Measurements from ENCODE around the gene LRBA.
A peak's percentile ranks its signal among the peaks of the same experiment; 100 is the strongest.

LRBA gene

GRCh38 chr4:150589157-150589556, 425.9 kb downstream of the LRBA start:
- H3K27ac Mint-ChIP-seq (ENCODE audit: low read depth), result no peak overlapping the region
- peaks cover 18% of the 10 kb centered on the region for H3K36me3 Mint-ChIP-seq (ENCODE audit: insufficient read depth)
- no peaks in the 10 kb centered on the region for H3K27me3 Mint-ChIP-seq
- DNase-seq (ENCODE audit: low spot score in 2 of 2) (no peak), ATAC-seq (replicated peaks; ENCODE audit: extremely low read depth, poor library complexity, severe bottlenecking) (no peak)
- no peak overlapping the region for H3K4me3 Mint-ChIP-seq
- no peaks in the 10 kb centered on the region for H3K9me3 Mint-ChIP-seq
- no peaks in the 10 kb centered on the region for H3K4me1 Mint-ChIP-seq

- no peaks in the 10 kb centered on the region for H3K27me3 Mint-ChIP-seq
- no peaks in the 10 kb centered on the region for H3K4me1 Mint-ChIP-seq
- H3K4me3 Mint-ChIP-seq, result no peak overlapping the region
- H3K9me3 Mint-ChIP-seq, result no peaks in the 10 kb centered on the region
- H3K27ac Mint-ChIP-seq (ENCODE audit: low read depth), result no peak overlapping the region
- peaks cover 21% of the 10 kb centered on the region for H3K36me3 Mint-ChIP-seq (ENCODE audit: insufficient read depth)
- ATAC-seq (replicated peaks; ENCODE audit: extremely low read depth, poor library complexity, severe bottlenecking) (no peak), DNase-seq (ENCODE audit: low spot score in 2 of 2) (no peak)
Measured at GRCh38 chr4:150588316-150588715, 426.8 kb downstream of the LRBA start.

- DNase-seq (ENCODE audit: low spot score in 2 of 2) (no peak), ATAC-seq (replicated peaks; ENCODE audit: extremely low read depth, poor library complexity, severe bottlenecking) (no peak)
- no peak overlapping the region for H3K4me3 Mint-ChIP-seq
- H3K27ac Mint-ChIP-seq (ENCODE audit: low read depth), result peak overlapping the region; percentile 47
- H3K9me3 Mint-ChIP-seq, result no peaks in the 10 kb centered on the region
- no peaks in the 10 kb centered on the region for H3K4me1 Mint-ChIP-seq
- H3K27me3 Mint-ChIP-seq, result no peaks in the 10 kb centered on the region
- H3K36me3 Mint-ChIP-seq (ENCODE audit: insufficient read depth), result peaks cover 20% of the 10 kb centered on the region
Measured at GRCh38 chr4:150586162-150586810, 428.8 kb downstream of the LRBA start.

- no peak for DNase-seq (ENCODE audit: low spot score in 2 of 2)
- Mint-ChIP-seq H3K27ac (ENCODE audit: low read depth) (peak overlapping the region; percentile 47), H3K4me1 (no peaks in the 10 kb centered on the region)
Measured at GRCh38 chr4:150585611-150586010, 429.5 kb downstream of the LRBA start.

GRCh38 chr4:150584111-150584915, 430.8 kb downstream of the LRBA start:
- Mint-ChIP-seq H3K4me1 (peaks cover 2% of the 10 kb centered on the region), H3K27ac (ENCODE audit: low read depth) (no peak overlapping the region), H3K36me3 (ENCODE audit: insufficient read depth) (peaks cover 16% of the 10 kb centered on the region), H3K27me3 (no peaks in the 10 kb centered on the region), H3K9me3 (no peaks in the 10 kb centered on the region), H3K4me3 (no peak overlapping the region)
- DNase-seq (ENCODE audit: low spot score in 2 of 2) (no peak), ATAC-seq (replicated peaks; ENCODE audit: extremely low read depth, poor library complexity, severe bottlenecking) (no peak)

More at GRCh38 chr4:150585611-150586010, 429.5 kb downstream of the LRBA start:
- no peak for ATAC-seq (replicated peaks; ENCODE audit: extremely low read depth, poor library complexity, severe bottlenecking)
- Mint-ChIP-seq H3K4me3 (no peak overlapping the region), H3K9me3 (no peaks in the 10 kb centered on the region), H3K36me3 (ENCODE audit: insufficient read depth) (peaks cover 18% of the 10 kb centered on the region), H3K27me3 (no peaks in the 10 kb centered on the region)

GRCh38 chr4:150583287-150584110, 431.6 kb downstream of the LRBA start:
- ATAC-seq (replicated peaks; ENCODE audit: extremely low read depth, poor library complexity, severe bottlenecking) (no peak), DNase-seq (ENCODE audit: low spot score in 2 of 2) (no peak)
- no peaks in the 10 kb centered on the region for H3K9me3 Mint-ChIP-seq
- H3K4me1 Mint-ChIP-seq, result peaks cover 7% of the 10 kb centered on the region
- H3K27me3 Mint-ChIP-seq, result no peaks in the 10 kb centered on the region
- H3K36me3 Mint-ChIP-seq (ENCODE audit: insufficient read depth), result peaks cover 14% of the 10 kb centered on the region
- H3K4me3 Mint-ChIP-seq, result no peak overlapping the region
- no peak overlapping the region for H3K27ac Mint-ChIP-seq (ENCODE audit: low read depth)

- Mint-ChIP-seq H3K4me1 (peaks cover 7% of the 10 kb centered on the region), H3K27me3 (no peaks in the 10 kb centered on the region), H3K36me3 (ENCODE audit: insufficient read depth) (peaks cover 11% of the 10 kb centered on the region), H3K27ac (ENCODE audit: low read depth) (no peak overlapping the region), H3K4me3 (no peak overlapping the region), H3K9me3 (no peaks in the 10 kb centered on the region)
- DNase-seq (ENCODE audit: low spot score in 2 of 2), result no peak
- ATAC-seq (replicated peaks; ENCODE audit: extremely low read depth, poor library complexity, severe bottlenecking), result no peak
Measured at GRCh38 chr4:150582873-150583286, 432.2 kb downstream of the LRBA start.

- Mint-ChIP-seq H3K27ac (ENCODE audit: low read depth) (no peak within 1 kb of the TSS), H3K36me3 (ENCODE audit: insufficient read depth) (peaks cover 8% of the 10 kb centered on the region), H3K27me3 (no peaks in the 10 kb centered on the region), H3K4me1 (peaks cover 7% of the 10 kb centered on the region), H3K9me3 (no peaks in the 10 kb centered on the region), H3K4me3 (no peak within 1 kb of the TSS)
- DNase-seq (ENCODE audit: low spot score in 2 of 2) (no peak), ATAC-seq (replicated peaks; ENCODE audit: extremely low read depth, poor library complexity, severe bottlenecking) (no peak)
Measured at GRCh38 chr4:150582146-150582872, 432.8 kb downstream of the LRBA start, which contains the start of gene MAB21L2. MAB21L2 (plus strand) TSS chr4:150582151; CDS start chr4:150583030, 879 bp downstream.

- H3K27ac Mint-ChIP-seq (ENCODE audit: low read depth), result no peak overlapping the region
- H3K36me3 Mint-ChIP-seq (ENCODE audit: insufficient read depth), result peaks cover 8% of the 10 kb centered on the region
- no peak overlapping the region for H3K4me3 Mint-ChIP-seq
- no peaks in the 10 kb centered on the region for H3K27me3 Mint-ChIP-seq
- H3K9me3 Mint-ChIP-seq, result no peaks in the 10 kb centered on the region
- H3K4me1 Mint-ChIP-seq, result peaks cover 7% of the 10 kb centered on the region
- DNase-seq (ENCODE audit: low spot score in 2 of 2), result no peak
- ATAC-seq (replicated peaks; ENCODE audit: extremely low read depth, poor library complexity, severe bottlenecking), result no peak
Measured at GRCh38 chr4:150581641-150582051, 433.4 kb downstream of the LRBA start.

- Mint-ChIP-seq H3K36me3 (ENCODE audit: insufficient read depth) (peaks cover 8% of the 10 kb centered on the region), H3K9me3 (no peaks in the 10 kb centered on the region), H3K27me3 (no peaks in the 10 kb centered on the region), H3K27ac (ENCODE audit: low read depth) (no peak overlapping the region), H3K4me1 (peaks cover 7% of the 10 kb centered on the region), H3K4me3 (no peak overlapping the region)
- ATAC-seq (replicated peaks; ENCODE audit: extremely low read depth, poor library complexity, severe bottlenecking) (no peak), DNase-seq (ENCODE audit: low spot score in 2 of 2) (no peak)
Measured at GRCh38 chr4:150581056-150581605, 434.0 kb downstream of the LRBA start.

- Mint-ChIP-seq H3K9me3 (no peaks in the 10 kb centered on the region), H3K36me3 (ENCODE audit: insufficient read depth) (peaks cover 6% of the 10 kb centered on the region), H3K27ac (ENCODE audit: low read depth) (no peak overlapping the region), H3K4me3 (no peak overlapping the region), H3K4me1 (peaks cover 8% of the 10 kb centered on the region), H3K27me3 (no peaks in the 10 kb centered on the region)
- ATAC-seq (replicated peaks; ENCODE audit: extremely low read depth, poor library complexity, severe bottlenecking), result no peak
- DNase-seq (ENCODE audit: low spot score in 2 of 2), result no peak
Measured at GRCh38 chr4:150580306-150580705, 434.8 kb downstream of the LRBA start.
